Right atrium auricular region (tissue), 2 donors: Measurements from ENCODE around the gene PLCL1. TPM values are rescaled to one million over a fixed set of nuclear protein-coding genes. Genes with fewer than 3 reads are reported as not detected.

Source experiments
- DNase-seq: peaks from one replicate; pipeline ENCODE4 v3.0.0-alpha.2; 2019; ENCODE audit warnings: low spot score
- H3K27ac ChIP-seq, 2 donors: fragments of 200-600 bp; sonication (generic); 1 replicate in 1 of 2; 2 replicates in 1 of 2; pipeline ENCODE4 v1.5.1; 2016 to 2019
- H3K27me3 ChIP-seq, 2 donors: fragments of 200-600 bp; sonication (generic); one replicate each; pipeline versions ENCODE4 v1.5.1 to v1.6.0; 2017 to 2019
- H3K36me3 ChIP-seq: fragments of 200-600 bp; sonication (generic); one replicate; pipeline ENCODE4 v1.5.1; 2016
- H3K4me1 ChIP-seq, 2 donors: fragments of 200-600 bp; sonication (generic); one replicate each; pipeline versions ENCODE4 v1.5.1 to v1.6.0; 2017 to 2019
- H3K4me3 ChIP-seq, 2 donors: fragments of 200-600 bp; sonication (generic); 1 replicate in 1 of 2; 2 replicates in 1 of 2; pipeline ENCODE4 v1.5.1; 2017 to 2019; ENCODE audit warnings: mild to moderate bottlenecking in 1 of 2, moderate library complexity in 1 of 2
- H3K9me3 ChIP-seq, 2 donors: fragments of 200-600 bp; sonication (generic); one replicate each; pipeline ENCODE4 v1.5.1; 2019
- CTCF ChIP-seq, 2 donors: fragments of 200-600 bp; sonication (generic); IDR thresholded peaks; one replicate each; pipeline ENCODE4 v1.5.1; 2019; ENCODE audit warnings: antibody characterized with exemption in 2 of 2
- total RNA-seq, 2 donors: library from RNA; depleted of rRNA; stranded (reverse); fragments of >200 nt; gene quantifications; one replicate each; pipeline ENCODE4 v1.1.0, GENCODE V29; 2016

Gene PLCL1
- total RNA-seq, 2 donors from 2014 or later: 26.8 to 32.0 TPM

GRCh38 chr2:197888321-197888720, 83.9 kb downstream of the PLCL1 start:
- Histone ChIP-seq H3K27me3 (no peaks in the 10 kb centered on the region), H3K9me3 (no peaks in the 10 kb centered on the region), H3K4me3 (no peak overlapping the region), H3K36me3 (no peaks in the 10 kb centered on the region), H3K27ac (no peak overlapping the region), H3K4me1 (peaks cover 0 to 45% of the 10 kb centered on the region in 2 donors)
- DNase-seq: no peak
- no peak for TF ChIP-seq CTCF (IDR thresholded peaks at IDR 0.05)

GRCh38 chr2:197889041-197889440, 84.6 kb downstream of the PLCL1 start:
- H3K4me1 ChIP-seq: peaks cover 0 to 47% of the 10 kb centered on the region in 2 donors
- H3K27ac ChIP-seq: no peak overlapping the region
- no peaks in the 10 kb centered on the region for H3K36me3 ChIP-seq
- no peak overlapping the region for H3K4me3 ChIP-seq
- TF ChIP-seq CTCF (IDR thresholded peaks at IDR 0.05): no peak
- H3K27me3 ChIP-seq: no peaks in the 10 kb centered on the region
- no peaks in the 10 kb centered on the region for H3K9me3 ChIP-seq
- DNase-seq: no peak

- no peak overlapping the region for H3K4me3 ChIP-seq
- H3K36me3 ChIP-seq: no peaks in the 10 kb centered on the region
- no peak for TF ChIP-seq CTCF (IDR thresholded peaks at IDR 0.05)
- no peaks in the 10 kb centered on the region for H3K27me3 ChIP-seq
- no peak overlapping the region for H3K27ac ChIP-seq
- peaks cover 0 to 52% of the 10 kb centered on the region in 2 donors for H3K4me1 ChIP-seq
- no peak for DNase-seq
- no peaks in the 10 kb centered on the region for H3K9me3 ChIP-seq
Observed at GRCh38 chr2:197890168-197890567, 85.8 kb downstream of the PLCL1 start.

- H3K4me1 ChIP-seq: peaks cover 0 to 52% of the 10 kb centered on the region in 2 donors
- H3K4me3 ChIP-seq: no peak overlapping the region
- no peaks in the 10 kb centered on the region for H3K36me3 ChIP-seq
- no peak for DNase-seq
- H3K9me3 ChIP-seq: no peaks in the 10 kb centered on the region
- H3K27me3 ChIP-seq: no peaks in the 10 kb centered on the region
- TF ChIP-seq CTCF (IDR thresholded peaks at IDR 0.05): no peak
- H3K27ac ChIP-seq: peak overlapping the region in 1 of 2 donors; percentile 79
Observed at GRCh38 chr2:197891897-197892442, 87.6 kb downstream of the PLCL1 start.

GRCh38 chr2:197893403-197894177, 89.2 kb downstream of the PLCL1 start:
- Histone ChIP-seq H3K4me3 (peak overlapping the region in 1 of 2 donors; percentile 20), H3K9me3 (no peaks in the 10 kb centered on the region), H3K27me3 (no peaks in the 10 kb centered on the region), H3K27ac (peak overlapping the region; percentile 61 to 79), H3K4me1 (peaks cover 0 to 52% of the 10 kb centered on the region in 2 donors), H3K36me3 (no peaks in the 10 kb centered on the region)
- DNase-seq: no peak
- TF ChIP-seq CTCF (IDR thresholded peaks at IDR 0.05): no peak
